Type B pancreatic cell (in vitro differentiated cells): ENCODE data around the gene COL17A1. TPM values are rescaled to one million over a fixed set of nuclear protein-coding genes. Genes with fewer than 3 reads are reported as not detected.

ENCODE experiments used
- DNase-seq: peaks from one replicate; pipeline ENCODE4 v3.0.0; 2021; ENCODE audit warnings: mixed read lengths; ENCODE audit not compliant: unreplicated experiment; ENCODE audit errors: extremely low spot score
- H3K27ac Mint-ChIP-seq: 2 replicates; pipeline ENCODE4 v1.8.0; 2021; ENCODE audit warnings: mild to moderate bottlenecking, mixed read lengths
- H3K27me3 Mint-ChIP-seq: 2 replicates; pipeline ENCODE4 v1.8.0; 2021; ENCODE audit warnings: mixed read lengths
- H3K36me3 Mint-ChIP-seq: 2 replicates; pipeline ENCODE4 v1.8.0; 2021; ENCODE audit warnings: mixed read lengths
- H3K4me1 Mint-ChIP-seq: one replicate; pipeline ENCODE4 v1.8.0; 2021; ENCODE audit warnings: mixed read lengths; ENCODE audit not compliant: unreplicated experiment
- H3K4me3 Mint-ChIP-seq: 2 replicates; pipeline ENCODE4 v1.8.0; 2021; ENCODE audit warnings: mild to moderate bottlenecking, mixed read lengths
- H3K9me3 Mint-ChIP-seq: 2 replicates; pipeline ENCODE4 v1.8.0; 2021; ENCODE audit warnings: mixed read lengths
- total RNA-seq: library from RNA; stranded (reverse); gene quantifications from 2 replicates; pipeline ENCODE4 v1.2.1, GENCODE V29; 2021; ENCODE audit warnings: low replicate concordance
- TF ChIP-seq, protein P1 (sequence below): fragments of 200-600 bp; sonication (generic); conservative IDR thresholded peaks from 2 replicates; pipeline ENCODE4 v1.5.0; 2021; ENCODE audit warnings: antibody characterized with exemption, mild to moderate bottlenecking

Gene COL17A1
- total RNA-seq, 1 donor from 2014 or later: 14.5 TPM

DNA sequence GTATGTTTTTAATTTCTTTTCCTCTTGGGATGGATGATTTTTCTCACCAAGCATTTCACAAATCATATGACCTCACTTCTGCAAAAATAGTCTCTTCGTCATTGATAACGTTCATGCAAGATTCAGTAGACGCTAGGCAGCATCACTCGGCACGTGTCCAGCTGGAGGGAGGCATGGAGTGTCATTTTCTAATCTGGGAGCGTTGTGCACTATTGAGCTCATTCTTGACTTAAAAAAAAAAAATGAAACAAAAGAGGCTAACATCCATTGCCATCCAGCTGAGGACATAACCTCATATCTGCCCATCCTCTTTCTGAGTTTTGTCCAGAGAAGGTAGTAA lies 56.2 kb downstream of the COL17A1 start:
- no peaks in the 10 kb centered on the region for H3K27me3 Mint-ChIP-seq
- no peak overlapping the region for H3K4me3 Mint-ChIP-seq
- TF ChIP-seq, protein P1, sequence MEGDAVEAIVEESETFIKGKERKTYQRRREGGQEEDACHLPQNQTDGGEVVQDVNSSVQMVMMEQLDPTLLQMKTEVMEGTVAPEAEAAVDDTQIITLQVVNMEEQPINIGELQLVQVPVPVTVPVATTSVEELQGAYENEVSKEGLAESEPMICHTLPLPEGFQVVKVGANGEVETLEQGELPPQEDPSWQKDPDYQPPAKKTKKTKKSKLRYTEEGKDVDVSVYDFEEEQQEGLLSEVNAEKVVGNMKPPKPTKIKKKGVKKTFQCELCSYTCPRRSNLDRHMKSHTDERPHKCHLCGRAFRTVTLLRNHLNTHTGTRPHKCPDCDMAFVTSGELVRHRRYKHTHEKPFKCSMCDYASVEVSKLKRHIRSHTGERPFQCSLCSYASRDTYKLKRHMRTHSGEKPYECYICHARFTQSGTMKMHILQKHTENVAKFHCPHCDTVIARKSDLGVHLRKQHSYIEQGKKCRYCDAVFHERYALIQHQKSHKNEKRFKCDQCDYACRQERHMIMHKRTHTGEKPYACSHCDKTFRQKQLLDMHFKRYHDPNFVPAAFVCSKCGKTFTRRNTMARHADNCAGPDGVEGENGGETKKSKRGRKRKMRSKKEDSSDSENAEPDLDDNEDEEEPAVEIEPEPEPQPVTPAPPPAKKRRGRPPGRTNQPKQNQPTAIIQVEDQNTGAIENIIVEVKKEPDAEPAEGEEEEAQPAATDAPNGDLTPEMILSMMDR: no peak
- no peaks in the 10 kb centered on the region for H3K9me3 Mint-ChIP-seq
- H3K4me1 Mint-ChIP-seq: peaks cover 4% of the 10 kb centered on the region
- peaks cover 25% of the 10 kb centered on the region for H3K36me3 Mint-ChIP-seq
- DNase-seq: no peak
- H3K27ac Mint-ChIP-seq: no peak overlapping the region

DNA sequence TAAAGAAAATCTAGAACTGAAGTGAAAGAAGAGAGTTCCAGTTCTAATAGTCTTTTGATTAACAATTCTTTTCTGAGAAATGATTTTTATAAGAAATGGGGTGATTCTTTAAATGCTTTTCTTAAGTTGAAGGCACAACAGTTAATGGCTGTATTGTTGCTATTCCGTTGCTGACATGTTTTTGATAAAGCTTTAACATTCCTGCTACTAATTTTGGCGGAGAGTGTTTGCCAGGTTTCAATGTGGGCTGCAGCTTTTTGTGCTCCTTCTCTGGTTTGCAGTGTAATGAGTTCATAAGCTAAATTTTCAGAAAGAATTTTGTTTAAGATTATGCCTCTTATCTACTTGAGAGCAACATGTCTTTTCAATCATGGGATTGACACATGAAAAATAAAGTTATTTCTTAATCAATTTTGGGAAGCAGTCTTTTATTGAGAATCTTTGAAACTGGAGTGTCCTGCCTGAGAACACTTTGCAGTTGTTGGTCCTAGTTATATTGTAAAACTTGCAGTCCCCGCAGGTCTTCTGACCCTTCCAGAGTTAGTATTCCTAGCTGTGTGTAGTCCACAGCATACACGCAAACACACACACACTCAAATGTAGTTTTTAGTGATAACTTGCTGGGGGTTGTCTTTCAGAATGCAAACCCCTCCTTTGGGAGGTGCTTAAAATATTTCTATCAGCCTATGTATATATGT lies 56.7 kb downstream of the COL17A1 start:
- Mint-ChIP-seq H3K27me3 (no peaks in the 10 kb centered on the region), H3K4me1 (peaks cover 4% of the 10 kb centered on the region), H3K36me3 (peaks cover 29% of the 10 kb centered on the region), H3K9me3 (no peaks in the 10 kb centered on the region), H3K4me3 (no peak overlapping the region), H3K27ac (no peak overlapping the region)
- DNase-seq: no peak
- TF ChIP-seq, protein P1: no peak

DNA sequence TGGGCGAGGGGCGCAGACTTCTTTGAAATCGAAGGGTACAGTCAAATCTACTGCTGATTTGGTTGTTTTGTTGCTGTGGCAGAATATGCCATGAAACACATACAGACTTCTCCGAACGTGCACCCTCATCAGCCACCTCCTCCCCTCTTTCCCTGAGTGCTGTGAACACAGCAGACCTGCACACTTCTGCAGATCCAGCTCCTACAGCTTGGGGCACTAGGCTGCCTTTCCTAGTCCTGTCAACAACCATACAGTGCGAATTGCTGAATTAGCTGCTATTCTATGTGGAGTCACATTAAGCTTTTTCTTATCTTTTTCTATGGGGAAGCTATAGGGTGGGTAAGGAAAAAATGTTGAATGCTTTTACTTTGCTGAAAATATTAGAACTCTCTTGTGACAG lies 57.5 kb downstream of the COL17A1 start:
- Mint-ChIP-seq H3K27ac (no peak overlapping the region), H3K4me3 (no peak overlapping the region), H3K9me3 (no peaks in the 10 kb centered on the region), H3K36me3 (peaks cover 38% of the 10 kb centered on the region), H3K27me3 (no peaks in the 10 kb centered on the region), H3K4me1 (peaks cover 4% of the 10 kb centered on the region)
- TF ChIP-seq, protein P1: peak; percentile 60
- no peak for DNase-seq

DNA sequence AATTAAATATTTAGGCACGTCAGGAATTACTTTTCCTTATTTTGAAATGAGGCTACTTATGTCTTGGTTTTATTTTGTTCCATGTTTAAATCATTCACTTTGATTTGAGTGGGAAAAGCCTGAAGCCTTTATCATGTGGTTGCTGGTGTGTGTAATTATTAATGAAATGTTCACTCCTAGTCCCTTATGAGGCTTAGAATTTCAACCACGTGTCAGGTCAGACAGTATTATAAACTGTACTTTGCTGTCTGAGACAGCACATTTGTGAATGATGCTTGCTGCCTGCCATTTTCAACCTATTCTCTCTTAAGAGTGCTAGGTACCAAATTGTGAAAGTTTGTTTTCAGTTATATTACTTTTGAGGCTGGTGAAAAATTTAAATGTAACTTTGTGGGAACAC lies 58.9 kb downstream of the COL17A1 start:
- Mint-ChIP-seq H3K9me3 (no peaks in the 10 kb centered on the region), H3K27me3 (no peaks in the 10 kb centered on the region), H3K27ac (no peak overlapping the region), H3K4me1 (peaks cover 4% of the 10 kb centered on the region), H3K4me3 (no peak overlapping the region), H3K36me3 (peaks cover 42% of the 10 kb centered on the region)
- no peak for DNase-seq
- TF ChIP-seq, protein P1: no peak

DNA sequence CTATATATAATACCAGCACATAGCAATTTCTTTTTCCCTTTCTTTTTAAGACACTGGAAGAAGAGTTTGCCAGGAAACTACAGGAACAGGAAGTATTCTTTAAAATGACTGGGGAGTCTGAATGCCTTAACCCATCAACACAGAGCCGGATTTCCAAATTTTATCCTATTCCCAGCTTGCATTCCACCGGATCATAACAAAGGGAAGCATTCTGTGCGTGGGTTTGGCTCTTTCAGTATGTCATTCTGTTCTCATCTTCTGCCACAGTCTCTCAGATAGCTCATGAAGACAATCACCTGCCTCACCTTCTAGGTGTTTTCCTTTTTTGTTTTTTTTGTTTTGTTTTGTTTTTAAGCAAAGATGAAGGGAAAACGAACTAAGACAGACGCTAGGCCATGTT lies 60.2 kb downstream of the COL17A1 start:
- TF ChIP-seq, protein P1: no peak
- Mint-ChIP-seq H3K27ac (no peak overlapping the region), H3K36me3 (peaks cover 40% of the 10 kb centered on the region), H3K27me3 (no peaks in the 10 kb centered on the region), H3K4me3 (no peak overlapping the region), H3K9me3 (no peaks in the 10 kb centered on the region), H3K4me1 (peaks cover 4% of the 10 kb centered on the region)
- no peak for DNase-seq
